Measurements from ENCODE around the gene OR6C65. TPM values are rescaled to one million over a fixed set of nuclear protein-coding genes. Genes with fewer than 3 reads are reported as not detected.
"Not testable (repeated sequence)": the region's sequence is repeated elsewhere in the genome, so short reads cannot be mapped to it uniquely, and the experiment has no call there.

Gene OR6C65
- not detected for total RNA-seq
- polyA plus RNA-seq (ENCODE audit: insufficient read depth in 1 of 8, insufficient read length in 8 of 8, low replicate concordance in 1 of 8) = not detected
- long read RNA-seq, donor 1 = 0 reads
- long read RNA-seq, donor 2 = 0 reads
- long read RNA-seq, donor 3 = 0 reads
- long read RNA-seq, donor 4 = 0 reads
- long read RNA-seq, donor 5 = 0 reads
- long read RNA-seq, donor 6 = 0 reads
- long read RNA-seq, donor 7 = 0 reads
- long read RNA-seq, donor 8 = 0 reads
- long read RNA-seq, donor 9 = 0 reads
- long read RNA-seq, donor 10 = 0 reads
- long read RNA-seq, donor 11 = 0 reads

GRCh38 chr12:55400229-55400628 is at the start of gene OR6C65:
Gene OR6C65 (plus strand): TSS chr12:55400529. CDS start chr12:55400529, 0 bp downstream.
- no peak within 1 kb of the TSS for H3K27ac ChIP-seq (ENCODE audit: low read length)
- no peak within 1 kb of the TSS for H3K4me3 ChIP-seq (ENCODE audit: low read length)
- H3K27me3 ChIP-seq (ENCODE audit: control insufficient read depth, insufficient read depth, low read length) = no peaks in the 10 kb centered on the region
- H3K9me3 ChIP-seq (replicated peaks; ENCODE audit: control insufficient read depth, low read depth, low read length) = no peaks in the 10 kb centered on the region
- no peaks in the 10 kb centered on the region for H3K4me1 ChIP-seq (ENCODE audit: control insufficient read depth, insufficient read depth, low read length)
- WGBS (ENCODE audit: insufficient coverage) = no CpG with 5 or more reads among the region's 1 CpG
- DNase-seq = no peak
- no peaks in the 10 kb centered on the region for H3K36me3 ChIP-seq (ENCODE audit: control insufficient read depth, insufficient read depth, low read length)

- WGBS (ENCODE audit: insufficient coverage) = 83% methylated on average over 1 of the region's 4 CpGs
- H3K27me3 ChIP-seq (ENCODE audit: control insufficient read depth, insufficient read depth, low read length); H3K9me3 ChIP-seq (replicated peaks; ENCODE audit: control insufficient read depth, low read depth, low read length); H3K4me3 ChIP-seq (ENCODE audit: low read length); H3K36me3 ChIP-seq (ENCODE audit: control insufficient read depth, insufficient read depth, low read length); H3K27ac ChIP-seq (ENCODE audit: low read length); H3K4me1 ChIP-seq (ENCODE audit: control insufficient read depth, insufficient read depth, low read length); DNase-seq: not testable (repeated sequence)
Measured at GRCh38 chr12:55355338-55355737, 45.0 kb upstream of the OR6C65 start.

- no CpG with 5 or more reads among the region's 4 CpGs for WGBS (ENCODE audit: insufficient coverage)
- no peak within 1 kb of the TSS for H3K27ac ChIP-seq (ENCODE audit: low read length)
- no peaks in the 10 kb centered on the region for H3K36me3 ChIP-seq (ENCODE audit: control insufficient read depth, insufficient read depth, low read length)
- H3K4me1 ChIP-seq (ENCODE audit: control insufficient read depth, insufficient read depth, low read length) = no peaks in the 10 kb centered on the region
- no peaks in the 10 kb centered on the region for H3K27me3 ChIP-seq (ENCODE audit: control insufficient read depth, insufficient read depth, low read length)
- DNase-seq = no peak
- H3K9me3 ChIP-seq (replicated peaks; ENCODE audit: control insufficient read depth, low read depth, low read length) = no peaks in the 10 kb centered on the region
- no peak within 1 kb of the TSS for H3K4me3 ChIP-seq (ENCODE audit: low read length)
Measured at GRCh38 chr12:55362675-55363074, 37.7 kb upstream of the OR6C65 start, which contains the start of gene OR6C75. Gene OR6C75 (plus strand): TSS chr12:55362975. CDS start chr12:55365111, 2,136 bp downstream.

GRCh38 chr12:55365086-55365485 is 35.2 kb upstream of the OR6C65 start:
- Histone ChIP-seq H3K4me3 (ENCODE audit: low read length) (no peak overlapping the region), H3K36me3 (ENCODE audit: control insufficient read depth, insufficient read depth, low read length) (no peaks in the 10 kb centered on the region), H3K27ac (ENCODE audit: low read length) (no peak overlapping the region), H3K27me3 (ENCODE audit: control insufficient read depth, insufficient read depth, low read length) (no peaks in the 10 kb centered on the region), H3K4me1 (ENCODE audit: control insufficient read depth, insufficient read depth, low read length) (no peaks in the 10 kb centered on the region), H3K9me3 (replicated peaks; ENCODE audit: control insufficient read depth, low read depth, low read length) (no peaks in the 10 kb centered on the region)
- 80% methylated on average over 1 of the region's 3 CpGs for whole genome bisulfite sequencing (ENCODE audit: insufficient coverage)
- no peak for DNase-seq

- Histone ChIP-seq H3K27ac (ENCODE audit: low read length) (no peak overlapping the region), H3K36me3 (ENCODE audit: control insufficient read depth, insufficient read depth, low read length) (no peaks in the 10 kb centered on the region), H3K9me3 (replicated peaks; ENCODE audit: control insufficient read depth, low read depth, low read length) (no peaks in the 10 kb centered on the region), H3K4me3 (ENCODE audit: low read length) (no peak overlapping the region), H3K27me3 (ENCODE audit: control insufficient read depth, insufficient read depth, low read length) (no peaks in the 10 kb centered on the region), H3K4me1 (ENCODE audit: control insufficient read depth, insufficient read depth, low read length) (no peaks in the 10 kb centered on the region)
- WGBS (ENCODE audit: insufficient coverage) = no CpG with 5 or more reads among the region's 4 CpGs
- DNase-seq = no peak
Measured at GRCh38 chr12:55372521-55372920, 27.8 kb upstream of the OR6C65 start.

GRCh38 chr12:55385891-55386290 is 14.4 kb upstream of the OR6C65 start:
- H3K4me1 ChIP-seq (ENCODE audit: control insufficient read depth, insufficient read depth, low read length) = no peaks in the 10 kb centered on the region

GRCh38 chr12:55392032-55392795 is 8.1 kb upstream of the OR6C65 start:
- WGBS (ENCODE audit: insufficient coverage) = 90% methylated on average over 23 of the region's 23 CpGs
- H3K27me3 ChIP-seq (ENCODE audit: control insufficient read depth, insufficient read depth, low read length) = no peaks in the 10 kb centered on the region
- no peak overlapping the region for H3K4me3 ChIP-seq (ENCODE audit: low read length)
- H3K4me1 ChIP-seq (ENCODE audit: control insufficient read depth, insufficient read depth, low read length) = no peaks in the 10 kb centered on the region
- H3K9me3 ChIP-seq (replicated peaks; ENCODE audit: control insufficient read depth, low read depth, low read length) = no peaks in the 10 kb centered on the region
- H3K36me3 ChIP-seq (ENCODE audit: control insufficient read depth, insufficient read depth, low read length) = no peaks in the 10 kb centered on the region
- no peak for DNase-seq
- H3K27ac ChIP-seq (ENCODE audit: low read length) = no peak overlapping the region

More at GRCh38 chr12:55385891-55386290, 14.4 kb upstream of the OR6C65 start:
- Histone ChIP-seq H3K36me3 (ENCODE audit: control insufficient read depth, insufficient read depth, low read length) (no peaks in the 10 kb centered on the region), H3K9me3 (replicated peaks; ENCODE audit: control insufficient read depth, low read depth, low read length) (no peaks in the 10 kb centered on the region), H3K27ac (ENCODE audit: low read length) (no peak overlapping the region), H3K4me3 (ENCODE audit: low read length) (no peak overlapping the region), H3K27me3 (ENCODE audit: control insufficient read depth, insufficient read depth, low read length) (no peaks in the 10 kb centered on the region)
- DNase-seq = no peak

- Histone ChIP-seq H3K9me3 (replicated peaks; ENCODE audit: control insufficient read depth, low read depth, low read length) (no peaks in the 10 kb centered on the region), H3K27me3 (ENCODE audit: control insufficient read depth, insufficient read depth, low read length) (no peaks in the 10 kb centered on the region), H3K4me3 (ENCODE audit: low read length) (no peak overlapping the region), H3K27ac (ENCODE audit: low read length) (no peak overlapping the region), H3K4me1 (ENCODE audit: control insufficient read depth, insufficient read depth, low read length) (no peaks in the 10 kb centered on the region), H3K36me3 (ENCODE audit: control insufficient read depth, insufficient read depth, low read length) (no peaks in the 10 kb centered on the region)
- no CpG with 5 or more reads among the region's 1 CpG for WGBS (ENCODE audit: insufficient coverage)
- no peak for DNase-seq
Measured at GRCh38 chr12:55396326-55396725, 4.0 kb upstream of the OR6C65 start.

GRCh38 chr12:55407866-55408265 is 7.5 kb downstream of the OR6C65 start:
- H3K4me1 ChIP-seq (ENCODE audit: control insufficient read depth, insufficient read depth, low read length) = no peaks in the 10 kb centered on the region
- no peaks in the 10 kb centered on the region for H3K27me3 ChIP-seq (ENCODE audit: control insufficient read depth, insufficient read depth, low read length)
- no CpG with 5 or more reads among the region's 1 CpG for WGBS (ENCODE audit: insufficient coverage)
- no peak overlapping the region for H3K4me3 ChIP-seq (ENCODE audit: low read length)
- no peak overlapping the region for H3K27ac ChIP-seq (ENCODE audit: low read length)
- no peaks in the 10 kb centered on the region for H3K36me3 ChIP-seq (ENCODE audit: control insufficient read depth, insufficient read depth, low read length)
- no peak for DNase-seq
- H3K9me3 ChIP-seq (replicated peaks; ENCODE audit: control insufficient read depth, low read depth, low read length) = no peaks in the 10 kb centered on the region

GRCh38 chr12:55409133-55409532 is 8.8 kb downstream of the OR6C65 start:
- H3K27me3 ChIP-seq (ENCODE audit: control insufficient read depth, insufficient read depth, low read length); DNase-seq; H3K27ac ChIP-seq (ENCODE audit: low read length); H3K36me3 ChIP-seq (ENCODE audit: control insufficient read depth, insufficient read depth, low read length); H3K4me3 ChIP-seq (ENCODE audit: low read length); H3K9me3 ChIP-seq (replicated peaks; ENCODE audit: control insufficient read depth, low read depth, low read length); H3K4me1 ChIP-seq (ENCODE audit: control insufficient read depth, insufficient read depth, low read length): not testable (repeated sequence)
- WGBS (ENCODE audit: insufficient coverage) = no CpG with 5 or more reads among the region's 1 CpG
